Measurements from ENCODE around the gene PGAP1. TPM values are rescaled to one million over a fixed set of nuclear protein-coding genes. Genes with fewer than 3 reads are reported as not detected.

The PGAP1 gene
- total and polyA plus RNA-seq, 9 of the 15 experiments (the other 6 are each of a cell fraction or from before 2014, with no cell fraction given): 0.08 to 0.73 (median 0.52) TPM

GRCh38 chr2:196836440-196836839 lies 90.1 kb downstream of the PGAP1 start:
- in situ Hi-C loops (cut with MboI) (no loop called here), intact Hi-C loops (cut with micrococcal nuclease) (no loop called here)
- Histone ChIP-seq H3K9me1 (ENCODE audit: control insufficient read depth, insufficient read depth, low read length) (no peaks in the 10 kb centered on the region), H3K4me1 (replicated peaks in 1 of 2; ENCODE audit: control insufficient read depth in 2 of 2, insufficient read depth in 2 of 2, low read length in 2 of 2) (no peaks in the 10 kb centered on the region), H3K9me3 (replicated peaks; ENCODE audit: control insufficient read depth, insufficient read depth, low read depth, low read length) (no peaks in the 10 kb centered on the region), H3K9ac (ENCODE audit: insufficient read depth in 1 of 2, low read depth in 2 of 2, low read length in 2 of 2) (no peak overlapping the region), H2AFZ (ENCODE audit: low read depth, low read length) (no peak overlapping the region), H3K4me2 (ENCODE audit: insufficient read depth, low read length) (no peak overlapping the region), H3K4me3 (no peak overlapping the region), H3K27me3 (ENCODE audit: control insufficient read depth in 2 of 2, insufficient read depth in 2 of 2, low read length in 2 of 2) (no peaks in the 10 kb centered on the region), H3K36me3 (ENCODE audit: control insufficient read depth, insufficient read depth, low read length) (no peaks in the 10 kb centered on the region), H4K20me1 (replicated peaks; ENCODE audit: control insufficient read depth, insufficient read depth, low read length) (no peaks in the 10 kb centered on the region), H3K79me2 (ENCODE audit: control insufficient read depth, insufficient read depth, low read length) (no peaks in the 10 kb centered on the region), H3K27ac (ENCODE audit: extremely low read depth, low read depth, low read length) (no peak overlapping the region)
- ATAC-seq (no peak), DNase-seq (ENCODE audit: extremely low read depth in 1 of 4, low spot score in 3 of 4) (no peak), FAIRE-seq (no peak)
- no TSS peak for BruUV-seq (replicated peaks)
- TF ChIP-seq POU5F1 (IDR thresholded peaks at IDR 0.05; ENCODE audit: borderline replicate concordance, low read depth, low read length, partially characterized antibody): no peak
- TF ChIP-seq COPS2 (conservative IDR thresholded peaks at IDR 0.05): no peak
- TF ChIP-seq MYNN (IDR thresholded peaks at IDR 0.05): no peak
- TF ChIP-seq MYNN (CRISPR knock-in tag; IDR thresholded peaks at IDR 0.05): no peak
- TF ChIP-seq, protein P1, sequence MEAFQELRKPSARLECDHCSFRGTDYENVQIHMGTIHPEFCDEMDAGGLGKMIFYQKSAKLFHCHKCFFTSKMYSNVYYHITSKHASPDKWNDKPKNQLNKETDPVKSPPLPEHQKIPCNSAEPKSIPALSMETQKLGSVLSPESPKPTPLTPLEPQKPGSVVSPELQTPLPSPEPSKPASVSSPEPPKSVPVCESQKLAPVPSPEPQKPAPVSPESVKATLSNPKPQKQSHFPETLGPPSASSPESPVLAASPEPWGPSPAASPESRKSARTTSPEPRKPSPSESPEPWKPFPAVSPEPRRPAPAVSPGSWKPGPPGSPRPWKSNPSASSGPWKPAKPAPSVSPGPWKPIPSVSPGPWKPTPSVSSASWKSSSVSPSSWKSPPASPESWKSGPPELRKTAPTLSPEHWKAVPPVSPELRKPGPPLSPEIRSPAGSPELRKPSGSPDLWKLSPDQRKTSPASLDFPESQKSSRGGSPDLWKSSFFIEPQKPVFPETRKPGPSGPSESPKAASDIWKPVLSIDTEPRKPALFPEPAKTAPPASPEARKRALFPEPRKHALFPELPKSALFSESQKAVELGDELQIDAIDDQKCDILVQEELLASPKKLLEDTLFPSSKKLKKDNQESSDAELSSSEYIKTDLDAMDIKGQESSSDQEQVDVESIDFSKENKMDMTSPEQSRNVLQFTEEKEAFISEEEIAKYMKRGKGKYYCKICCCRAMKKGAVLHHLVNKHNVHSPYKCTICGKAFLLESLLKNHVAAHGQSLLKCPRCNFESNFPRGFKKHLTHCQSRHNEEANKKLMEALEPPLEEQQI (IDR thresholded peaks at IDR 0.05): no peak
- TF ChIP-seq ZNF778 (CRISPR knock-in tag; IDR thresholded peaks at IDR 0.05): no peak
- TF ChIP-seq CBFA2T2 (conservative IDR thresholded peaks at IDR 0.05): no peak
- TF ChIP-seq CHCHD3 (CRISPR knock-in tag; IDR thresholded peaks at IDR 0.05): no peak
- TF ChIP-seq, protein P2, sequence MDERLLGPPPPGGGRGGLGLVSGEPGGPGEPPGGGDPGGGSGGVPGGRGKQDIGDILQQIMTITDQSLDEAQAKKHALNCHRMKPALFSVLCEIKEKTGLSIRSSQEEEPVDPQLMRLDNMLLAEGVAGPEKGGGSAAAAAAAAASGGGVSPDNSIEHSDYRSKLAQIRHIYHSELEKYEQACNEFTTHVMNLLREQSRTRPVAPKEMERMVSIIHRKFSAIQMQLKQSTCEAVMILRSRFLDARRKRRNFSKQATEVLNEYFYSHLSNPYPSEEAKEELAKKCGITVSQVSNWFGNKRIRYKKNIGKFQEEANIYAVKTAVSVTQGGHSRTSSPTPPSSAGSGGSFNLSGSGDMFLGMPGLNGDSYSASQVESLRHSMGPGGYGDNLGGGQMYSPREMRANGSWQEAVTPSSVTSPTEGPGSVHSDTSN (CRISPR knock-in tag; IDR thresholded peaks at IDR 0.05; ENCODE audit: low read depth): no peak
- TF ChIP-seq, protein P2 (tag; conservative IDR thresholded peaks at IDR 0.05; ENCODE audit: low read depth): no peak
- ChIA-PET POLR2A (no interaction called here), CTCF (ENCODE audit: low intra/inter-chr PET ratio) (no interaction called here)
